ENCODE measurements around the gene PLRG1. TPM values are rescaled to one million over a fixed set of nuclear protein-coding genes. Genes with fewer than 3 reads are reported as not detected.

PLRG1 gene
- polyA plus RNA-seq, 3 donors, result 34.6 to 56.1 (median 52.5) TPM

DNA sequence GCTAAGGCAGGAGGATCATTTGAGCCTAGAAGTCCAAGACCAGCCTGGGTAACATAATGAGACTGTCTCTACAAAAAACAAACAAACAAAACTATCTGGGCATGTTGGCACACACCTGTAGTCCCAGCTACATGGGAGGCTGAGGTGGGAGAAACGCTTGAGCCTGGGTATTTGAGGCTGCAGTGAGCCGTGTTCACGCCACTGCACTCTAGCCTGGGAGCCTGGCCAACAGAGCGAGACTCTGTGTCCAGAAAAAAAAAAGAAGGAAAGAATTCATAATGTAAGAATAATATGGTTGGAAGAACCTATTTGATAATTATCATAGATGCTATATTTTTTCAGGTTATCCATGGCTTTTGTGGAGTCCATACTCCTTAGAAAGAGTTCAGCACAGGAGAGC is 32.6 kb downstream of the PLRG1 start:
- DNase-seq, result no peak

DNA sequence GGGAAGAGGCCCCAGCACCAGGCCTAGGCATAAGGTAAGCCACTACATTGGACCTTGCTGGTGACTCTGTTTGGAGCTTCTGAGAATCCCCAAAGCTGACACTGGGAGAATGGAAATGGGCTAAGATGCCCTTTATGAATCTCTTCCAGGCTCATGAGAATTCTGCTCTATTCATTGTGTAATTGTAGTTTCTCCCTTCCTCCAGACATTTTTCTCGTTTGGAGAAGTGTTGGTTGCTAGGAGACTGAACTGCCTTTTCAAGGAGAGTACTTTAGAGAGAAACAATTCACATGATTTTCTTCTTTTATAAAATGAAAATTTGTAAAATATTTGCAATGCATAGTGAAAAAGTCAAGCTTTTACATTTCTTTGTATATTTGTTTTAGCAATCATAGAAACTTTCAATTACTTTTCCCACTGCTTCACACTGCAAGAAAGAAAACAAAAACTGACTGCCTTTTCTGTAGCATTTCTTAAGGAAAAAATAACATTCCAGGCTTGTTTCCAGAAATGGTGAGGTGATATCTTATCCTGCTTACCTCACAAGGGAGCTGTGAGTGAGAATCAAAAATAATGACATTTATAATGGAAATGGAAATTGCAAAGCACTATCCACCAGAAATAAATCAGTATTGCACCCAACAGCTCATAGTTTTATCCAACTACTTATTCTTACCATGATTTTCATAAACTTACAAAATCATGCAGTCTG is 33.7 kb downstream of the PLRG1 start:
- intact Hi-C loops (cut with micrococcal nuclease), result no loop called here
- Histone ChIP-seq H4K20me1 (ENCODE audit: insufficient read depth, low read length) (no peaks in the 10 kb centered on the region), H2AFZ (ENCODE audit: insufficient read depth, low read depth, low read length, poor library complexity, severe bottlenecking) (no peak overlapping the region), H3K9ac (ENCODE audit: insufficient read depth, low read length, poor library complexity, severe bottlenecking) (no peak overlapping the region), H3K4me2 (replicated peaks; ENCODE audit: extremely low read depth, low read length, poor library complexity, severe bottlenecking) (no peak overlapping the region), H3K4me1 (ENCODE audit: control insufficient read depth in 1 of 2, insufficient read depth in 2 of 2, low read length in 2 of 2) (no peaks in the 10 kb centered on the region), H3K9me3 (replicated peaks in 1 of 2; ENCODE audit: control insufficient read depth in 1 of 2, insufficient read depth in 1 of 2, low read length in 2 of 2) (no peaks in the 10 kb centered on the region), H3K79me2 (ENCODE audit: insufficient read depth, low read length) (no peaks in the 10 kb centered on the region), H3K4me3 (replicated peaks in 1 of 3; ENCODE audit: low read depth in 2 of 3, low read length in 3 of 3) (no peak overlapping the region), H3K36me3 (replicated peaks in 1 of 2; ENCODE audit: control insufficient read depth in 1 of 2, insufficient read depth in 2 of 2, low read length in 2 of 2) (no peaks in the 10 kb centered on the region), H3K27ac (ENCODE audit: low read depth in 1 of 2, low read length in 2 of 2) (no peak overlapping the region), H3K27me3 (ENCODE audit: control insufficient read depth in 2 of 2, insufficient read depth in 2 of 2, low read length in 2 of 2) (peaks cover 2 to 3% of the 10 kb centered on the region in 2 donors)
- WGBS (ENCODE audit: insufficient coverage), result no CpG with 5 or more reads among the region's 1 CpG
- DNase-seq, result no peak
- Mint-ChIP-seq H3K4me3 (no peak overlapping the region), H3K27me3 (ENCODE audit: low read depth in 3 of 3) (peaks cover 5 to 20% (median 7%) of the 10 kb centered on the region in 3 donors), H3K4me1 (no peaks in the 10 kb centered on the region), H3K36me3 (no peaks in the 10 kb centered on the region), H3K27ac (no peak overlapping the region), H3K9me3 (peaks cover 0 to 4% (median 2%) of the 10 kb centered on the region in 7 donors)
- TF ChIP-seq, protein P1, sequence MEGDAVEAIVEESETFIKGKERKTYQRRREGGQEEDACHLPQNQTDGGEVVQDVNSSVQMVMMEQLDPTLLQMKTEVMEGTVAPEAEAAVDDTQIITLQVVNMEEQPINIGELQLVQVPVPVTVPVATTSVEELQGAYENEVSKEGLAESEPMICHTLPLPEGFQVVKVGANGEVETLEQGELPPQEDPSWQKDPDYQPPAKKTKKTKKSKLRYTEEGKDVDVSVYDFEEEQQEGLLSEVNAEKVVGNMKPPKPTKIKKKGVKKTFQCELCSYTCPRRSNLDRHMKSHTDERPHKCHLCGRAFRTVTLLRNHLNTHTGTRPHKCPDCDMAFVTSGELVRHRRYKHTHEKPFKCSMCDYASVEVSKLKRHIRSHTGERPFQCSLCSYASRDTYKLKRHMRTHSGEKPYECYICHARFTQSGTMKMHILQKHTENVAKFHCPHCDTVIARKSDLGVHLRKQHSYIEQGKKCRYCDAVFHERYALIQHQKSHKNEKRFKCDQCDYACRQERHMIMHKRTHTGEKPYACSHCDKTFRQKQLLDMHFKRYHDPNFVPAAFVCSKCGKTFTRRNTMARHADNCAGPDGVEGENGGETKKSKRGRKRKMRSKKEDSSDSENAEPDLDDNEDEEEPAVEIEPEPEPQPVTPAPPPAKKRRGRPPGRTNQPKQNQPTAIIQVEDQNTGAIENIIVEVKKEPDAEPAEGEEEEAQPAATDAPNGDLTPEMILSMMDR (IDR thresholded peaks at IDR 0.05), result no peak

More for the DNA sequence above, 32.6 kb downstream of the PLRG1 start:
- Mint-ChIP-seq H3K4me3 (no peak overlapping the region), H3K27ac (no peak overlapping the region), H3K27me3 (ENCODE audit: low read depth in 3 of 3) (peaks cover 5 to 20% (median 5%) of the 10 kb centered on the region in 3 donors), H3K36me3 (no peaks in the 10 kb centered on the region), H3K9me3 (peaks cover 0 to 4% (median 2%) of the 10 kb centered on the region in 7 donors), H3K4me1 (no peaks in the 10 kb centered on the region)
- Histone ChIP-seq H3K79me2 (ENCODE audit: insufficient read depth, low read length) (no peaks in the 10 kb centered on the region), H3K36me3 (replicated peaks in 1 of 2; ENCODE audit: control insufficient read depth in 1 of 2, insufficient read depth in 2 of 2, low read length in 2 of 2) (no peaks in the 10 kb centered on the region), H3K9ac (ENCODE audit: insufficient read depth, low read length, poor library complexity, severe bottlenecking) (no peak overlapping the region), H4K20me1 (ENCODE audit: insufficient read depth, low read length) (no peaks in the 10 kb centered on the region), H3K27me3 (ENCODE audit: control insufficient read depth in 2 of 2, insufficient read depth in 2 of 2, low read length in 2 of 2) (peaks cover 2 to 3% of the 10 kb centered on the region in 2 donors), H3K4me3 (replicated peaks in 1 of 3; ENCODE audit: low read depth in 2 of 3, low read length in 3 of 3) (no peak overlapping the region), H2AFZ (ENCODE audit: insufficient read depth, low read depth, low read length, poor library complexity, severe bottlenecking) (no peak overlapping the region), H3K4me2 (replicated peaks; ENCODE audit: extremely low read depth, low read length, poor library complexity, severe bottlenecking) (no peak overlapping the region), H3K9me3 (replicated peaks in 1 of 2; ENCODE audit: control insufficient read depth in 1 of 2, insufficient read depth in 1 of 2, low read length in 2 of 2) (no peaks in the 10 kb centered on the region), H3K27ac (ENCODE audit: low read depth in 1 of 2, low read length in 2 of 2) (no peak overlapping the region), H3K4me1 (ENCODE audit: control insufficient read depth in 1 of 2, insufficient read depth in 2 of 2, low read length in 2 of 2) (no peaks in the 10 kb centered on the region)
- intact Hi-C loops (cut with micrococcal nuclease), result no loop called here
- TF ChIP-seq, protein P1 (IDR thresholded peaks at IDR 0.05), result no peak
- 100% methylated on average over 3 of the region's 4 CpGs for WGBS (ENCODE audit: insufficient coverage)
